SK-N-MC (cell line): Measurements from ENCODE around the gene IP6K2.

Experiments
- DNase-seq: peaks from one replicate; pipeline ENCODE4 v3.0.0-alpha.2; 2011; ENCODE audit warnings: low read depth, low spot score
- H3K27ac ChIP-seq: fragments of 200-600 bp; sonication (generic); 2 replicates; pipeline ENCODE4 v1.5.1; 2016; ENCODE audit warnings: mixed run types
- H3K36me3 ChIP-seq: fragments of 200-600 bp; sonication (generic); 2 replicates; pipeline ENCODE4 v1.6.1; 2017; ENCODE audit warnings: antibody characterized with exemption, low read length, mixed read lengths; ENCODE audit not compliant: insufficient read depth
- H3K4me3 ChIP-seq: fragments of 200-600 bp; sonication (generic); 2 replicates; pipeline ENCODE4 v1.5.1; 2016
- H3K9ac ChIP-seq: fragments of 200-600 bp; sonication (generic); 2 replicates; pipeline ENCODE4 v1.8.0; 2017; ENCODE audit warnings: mixed run types, mixed read lengths; ENCODE audit not compliant: insufficient read length
- H3K9me3 ChIP-seq: fragments of 200-600 bp; sonication (generic); 2 replicates; pipeline ENCODE4 v1.6.1; 2017; ENCODE audit warnings: low read depth, mild to moderate bottlenecking, antibody characterized with exemption, low read length, moderate library complexity, mixed read lengths
- EZH2 ChIP-seq: fragments of 200-600 bp; sonication (generic); IDR thresholded peaks from one replicate; pipeline ENCODE4 v1.6.1; 2017; ENCODE audit warnings: antibody characterized with exemption
- FOXP2 ChIP-seq: optimal IDR thresholded peaks from 2 replicates; pipeline ENCODE3; 2011; ENCODE audit warnings: mild to moderate bottlenecking, moderate library complexity; ENCODE audit not compliant: insufficient read depth; ENCODE audit errors: extremely low read length, control extremely low read depth
- POLR2AphosphoS5 ChIP-seq: IDR thresholded peaks from 2 replicates; pipeline ENCODE4 v1.6.1; 2012; ENCODE audit warnings: mild to moderate bottlenecking, low read depth, low read length, borderline replicate concordance

Gene IP6K2

GRCh38 chr3:48641396-48641795 is 75.6 kb downstream of the IP6K2 start:
- H3K36me3 ChIP-seq, result no peaks in the 10 kb centered on the region
- no peak overlapping the region for H3K27ac ChIP-seq
- H3K9ac ChIP-seq, result no peak overlapping the region
- no peak for TF ChIP-seq FOXP2
- TF ChIP-seq POLR2AphosphoS5, result no peak
- no peak for TF ChIP-seq EZH2
- no peaks in the 10 kb centered on the region for H3K9me3 ChIP-seq
- no peak overlapping the region for H3K4me3 ChIP-seq
- DNase-seq, result no peak

GRCh38 chr3:48639944-48640606 is 76.9 kb downstream of the IP6K2 start:
- Histone ChIP-seq H3K27ac (no peak overlapping the region), H3K9ac (no peak overlapping the region), H3K36me3 (no peaks in the 10 kb centered on the region), H3K4me3 (no peak overlapping the region), H3K9me3 (no peaks in the 10 kb centered on the region)
- DNase-seq, result no peak
- TF ChIP-seq EZH2 (no peak), FOXP2 (no peak), POLR2AphosphoS5 (no peak)
